Measurements from ENCODE around the gene FTO. TPM values are rescaled to one million over a fixed set of nuclear protein-coding genes. Genes with fewer than 3 reads are reported as not detected.

FTO gene
- polyA plus RNA-seq, 2 of the 4 experiments (the other 2 are of a cell fraction) = 48.7 to 101 TPM

GRCh38 chr16:53989597-53989996 is 285.6 kb downstream of the FTO start:
- H3K4me3 ChIP-seq = no peak overlapping the region
- TF ChIP-seq RAD21 (conservative IDR thresholded peaks at IDR 0.05 in 1 of 2, IDR thresholded peaks at IDR 0.05 in 1 of 2) (no peak), HEYL (CRISPR knock-in tag; IDR thresholded peaks at IDR 0.05) (no peak), CBX2 (IDR thresholded peaks at IDR 0.05; ENCODE audit: borderline replicate concordance, low read depth) (no peak), RARB (CRISPR knock-in tag; IDR thresholded peaks at IDR 0.05) (no peak), BHLHE40 (IDR thresholded peaks at IDR 0.05; ENCODE audit: low read depth, low read length) (no peak), MAZ (IDR thresholded peaks at IDR 0.05; ENCODE audit: borderline replicate concordance, low read depth, low read length) (no peak), RNF2 (IDR thresholded peaks at IDR 0.05; ENCODE audit: borderline replicate concordance, low read depth) (no peak), PHF8 (IDR thresholded peaks at IDR 0.05; ENCODE audit: borderline replicate concordance, low read depth) (no peak), HOXB13 (CRISPR knock-in tag; IDR thresholded peaks at IDR 0.05; ENCODE audit: low read depth) (no peak), TP53 (CRISPR knock-in tag; IDR thresholded peaks at IDR 0.05) (no peak)
- TF ChIP-seq, protein P1, sequence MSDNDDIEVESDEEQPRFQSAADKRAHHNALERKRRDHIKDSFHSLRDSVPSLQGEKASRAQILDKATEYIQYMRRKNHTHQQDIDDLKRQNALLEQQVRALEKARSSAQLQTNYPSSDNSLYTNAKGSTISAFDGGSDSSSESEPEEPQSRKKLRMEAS (IDR thresholded peaks at IDR 0.05) = no peak
- POLR2A ChIA-PET = no interaction called here
- FAIRE-seq = no peak
- ATAC-seq = no peak
- no peak overlapping the region for H3K4me2 ChIP-seq
- CTCF ChIA-PET = no interaction called here
- peaks cover 8% of the 10 kb centered on the region; the same call in 2 of the 3 replicates for H3K4me1 ChIP-seq
- H3K27ac ChIP-seq = no peak overlapping the region
- H3K9me3 ChIP-seq = no peaks in the 10 kb centered on the region
- DNase-seq (ENCODE audit: low read depth in 1 of 2, low spot score in 1 of 2) = no peak
- WGBS (ENCODE audit: missing lambda C conversion rate) = 92% methylated on average over 3 of the region's 3 CpGs

GRCh38 chr16:53991754-53992378 is 287.9 kb downstream of the FTO start:
- CTCF ChIA-PET = no interaction called here
- POLR2A ChIA-PET = no interaction called here
- Histone ChIP-seq H3K4me2 (0 out of 3 replicates have a peak overlapping the region, but pooled peaks have one; percentile 7), H3K27ac (0 out of 6 replicates have a peak overlapping the region, but pooled peaks of 1 of the 2 experiments have one; percentile 0), H3K9me3 (no peaks in the 10 kb centered on the region), H3K4me3 (no peak overlapping the region), H3K4me1 (peaks cover 8% of the 10 kb centered on the region; the same call in 2 of the 3 replicates)
- ATAC-seq = no peak
- no peak for DNase-seq (ENCODE audit: low read depth in 1 of 2, low spot score in 1 of 2)
- TF ChIP-seq ZNF302 (CRISPR knock-in tag; IDR thresholded peaks at IDR 0.05) (no peak), KDM5A (IDR thresholded peaks at IDR 0.05) (no peak), POLR2AphosphoS2 (conservative IDR thresholded peaks at IDR 0.05; ENCODE audit: low read length) (no peak)
- WGBS (ENCODE audit: missing lambda C conversion rate) = 83% methylated on average over 8 of the region's 8 CpGs
- FAIRE-seq = no peak

DNA sequence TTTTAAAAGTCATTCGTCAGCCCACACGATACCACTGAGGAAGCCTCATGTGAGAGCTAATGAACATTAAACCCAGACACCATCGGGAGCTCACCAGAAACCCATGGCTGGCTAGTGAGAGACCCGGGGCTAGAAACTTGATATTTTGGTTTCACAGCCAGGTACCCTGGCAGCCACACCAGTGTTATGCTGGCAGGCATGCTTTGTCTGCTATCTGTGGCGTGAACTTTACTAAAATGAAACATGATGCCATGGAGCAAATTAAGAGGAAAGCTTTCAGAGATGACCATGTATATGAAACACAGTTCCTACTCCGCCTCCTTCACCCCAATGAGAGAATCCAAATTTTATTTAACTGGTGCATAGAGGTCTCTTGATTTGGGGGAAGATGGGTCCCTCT is 291.4 kb downstream of the FTO start:
- Histone ChIP-seq H3K27ac (no peak overlapping the region), H3K4me2 (no peak overlapping the region), H3K9me3 (no peaks in the 10 kb centered on the region), H3K4me1 (peaks cover 15% of the 10 kb centered on the region; the same call in 2 of the 3 replicates), H3K4me3 (no peak overlapping the region)
- ChIA-PET CTCF (no interaction called here), POLR2A (no interaction called here)
- DNase-seq (ENCODE audit: low read depth in 1 of 2, low spot score in 1 of 2) = no peak
- ATAC-seq = no peak
- WGBS (ENCODE audit: missing lambda C conversion rate) = 84% methylated on average over 6 of the region's 6 CpGs
- no peak for FAIRE-seq
- TF ChIP-seq CEBPB (IDR thresholded peaks at IDR 0.05) (no peak), HEYL (CRISPR knock-in tag; IDR thresholded peaks at IDR 0.05) (no peak), NR3C1 (IDR thresholded peaks at IDR 0.05) (no peak), HOXA7 (CRISPR knock-in tag; IDR thresholded peaks at IDR 0.05) (no peak), EP300 (IDR thresholded peaks at IDR 0.05) (no peak), CHD4 (IDR thresholded peaks at IDR 0.05; ENCODE audit: borderline replicate concordance) (no peak), SREBF2 (IDR thresholded peaks at IDR 0.05) (no peak)

GRCh38 chr16:53996961-53997360 is 293.0 kb downstream of the FTO start:
- ATAC-seq (no peak), DNase-seq (ENCODE audit: low read depth in 1 of 2, low spot score in 1 of 2) (no peak), FAIRE-seq (no peak)
- no peak overlapping the region for H3K27ac ChIP-seq
- ChIA-PET CTCF (no interaction called here), POLR2A (no interaction called here)
- no peaks in the 10 kb centered on the region for H3K9me3 ChIP-seq
- H3K4me2 ChIP-seq = no peak overlapping the region
- no peak for TF ChIP-seq MAFK (IDR thresholded peaks at IDR 0.05; ENCODE audit: partially characterized antibody)
- no peak for TF ChIP-seq JUNB (IDR thresholded peaks at IDR 0.05)
- no peak for TF ChIP-seq TP53 (CRISPR knock-in tag; IDR thresholded peaks at IDR 0.05)
- TF ChIP-seq RFX5 (IDR thresholded peaks at IDR 0.05) = no peak
- TF ChIP-seq SMC3 (IDR thresholded peaks at IDR 0.05) = no peak
- WGBS (ENCODE audit: missing lambda C conversion rate) = 95% methylated on average over 5 of the region's 5 CpGs
- peaks cover 9% of the 10 kb centered on the region; the same call in 2 of the 3 replicates for H3K4me1 ChIP-seq
- no peak overlapping the region for H3K4me3 ChIP-seq

Data from A549 (cell line).